PC-9 (cell line): Measurements from ENCODE around the gene OR6Q1.

Experiments used
- EZH2 ChIP-seq: fragments of 200-600 bp; sonication (generic); IDR thresholded peaks from 2 replicates; pipeline ENCODE4 v1.8.0; 2017; ENCODE audit warnings: antibody characterized with exemption, low read depth
- TF ChIP-seq, protein P1 (sequence below): fragments of 200-600 bp; sonication (generic); conservative IDR thresholded peaks from 2 replicates; pipeline ENCODE4 v1.6.1; 2017; ENCODE audit warnings: mixed run types, antibody characterized with exemption, mild to moderate bottlenecking, moderate library complexity

DNA sequence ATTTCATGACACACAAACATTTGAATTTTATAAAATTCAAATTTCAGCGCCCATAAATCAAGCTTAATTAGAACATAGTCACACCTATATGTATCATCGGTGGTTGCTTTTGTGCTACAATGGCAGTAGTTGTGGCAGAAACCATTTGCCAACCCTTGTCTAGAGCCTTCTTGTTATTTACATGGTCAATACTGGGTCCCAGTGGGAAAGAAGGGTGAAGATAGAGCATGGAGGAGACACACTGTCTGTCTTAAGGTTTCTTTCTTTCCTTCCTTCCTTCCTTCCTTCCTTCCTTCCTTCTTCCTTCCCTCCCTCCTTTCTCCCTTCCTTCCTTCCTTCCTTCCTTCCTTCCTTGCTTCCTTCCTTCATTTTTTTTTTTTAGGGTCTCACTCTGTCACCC is 3.7 kb downstream of the OR6Q1 start:
- TF ChIP-seq, protein P1, sequence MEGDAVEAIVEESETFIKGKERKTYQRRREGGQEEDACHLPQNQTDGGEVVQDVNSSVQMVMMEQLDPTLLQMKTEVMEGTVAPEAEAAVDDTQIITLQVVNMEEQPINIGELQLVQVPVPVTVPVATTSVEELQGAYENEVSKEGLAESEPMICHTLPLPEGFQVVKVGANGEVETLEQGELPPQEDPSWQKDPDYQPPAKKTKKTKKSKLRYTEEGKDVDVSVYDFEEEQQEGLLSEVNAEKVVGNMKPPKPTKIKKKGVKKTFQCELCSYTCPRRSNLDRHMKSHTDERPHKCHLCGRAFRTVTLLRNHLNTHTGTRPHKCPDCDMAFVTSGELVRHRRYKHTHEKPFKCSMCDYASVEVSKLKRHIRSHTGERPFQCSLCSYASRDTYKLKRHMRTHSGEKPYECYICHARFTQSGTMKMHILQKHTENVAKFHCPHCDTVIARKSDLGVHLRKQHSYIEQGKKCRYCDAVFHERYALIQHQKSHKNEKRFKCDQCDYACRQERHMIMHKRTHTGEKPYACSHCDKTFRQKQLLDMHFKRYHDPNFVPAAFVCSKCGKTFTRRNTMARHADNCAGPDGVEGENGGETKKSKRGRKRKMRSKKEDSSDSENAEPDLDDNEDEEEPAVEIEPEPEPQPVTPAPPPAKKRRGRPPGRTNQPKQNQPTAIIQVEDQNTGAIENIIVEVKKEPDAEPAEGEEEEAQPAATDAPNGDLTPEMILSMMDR: no peak
- no peak for TF ChIP-seq EZH2
